ENCODE results near the gene CD6.

GRCh38 chr11:61065955-61066638 is 94.6 kb downstream of the CD6 start:
- TF ChIP-seq CTCF (IDR thresholded peaks at IDR 0.05) (no peak), POLR2A (IDR thresholded peaks at IDR 0.05) (no peak)

Measured in prostate gland (tissue), 2 donors.